RWPE1 (cell line): ENCODE measurements around the gene ITGAX.

Source experiments
- CTCF ChIA-PET: fragments of 350-600 bp; sonication (Branson Sonifier 250); formaldehyde crosslinking; extraction: SDS; loops from one replicate; lab custom pipeline; 2021; lab: Yijun Ruan, JAX
- POLR2A ChIA-PET: fragments of 400-600 bp; formaldehyde crosslinking; extraction: SDS; loops from one replicate; lab custom pipeline; 2020; ENCODE audit warnings: antibody characterized with exemption; ENCODE audit not compliant: low non-redundant PET; lab: Yijun Ruan, JAX
- DNase-seq: peaks from one replicate; pipeline ENCODE4 v3.0.0; 2012; ENCODE audit warnings: low spot score
- H3K27ac ChIP-seq: fragments of 450-650 bp; 2 replicates; pipeline ENCODE4 v1.5.1; 2017
- TF ChIP-seq, protein P1 (sequence below): fragments of 450-650 bp; conservative IDR thresholded peaks from 2 replicates; pipeline ENCODE4 v1.5.1; 2017; ENCODE audit warnings: low read depth, mild to moderate bottlenecking

The ITGAX gene

DNA sequence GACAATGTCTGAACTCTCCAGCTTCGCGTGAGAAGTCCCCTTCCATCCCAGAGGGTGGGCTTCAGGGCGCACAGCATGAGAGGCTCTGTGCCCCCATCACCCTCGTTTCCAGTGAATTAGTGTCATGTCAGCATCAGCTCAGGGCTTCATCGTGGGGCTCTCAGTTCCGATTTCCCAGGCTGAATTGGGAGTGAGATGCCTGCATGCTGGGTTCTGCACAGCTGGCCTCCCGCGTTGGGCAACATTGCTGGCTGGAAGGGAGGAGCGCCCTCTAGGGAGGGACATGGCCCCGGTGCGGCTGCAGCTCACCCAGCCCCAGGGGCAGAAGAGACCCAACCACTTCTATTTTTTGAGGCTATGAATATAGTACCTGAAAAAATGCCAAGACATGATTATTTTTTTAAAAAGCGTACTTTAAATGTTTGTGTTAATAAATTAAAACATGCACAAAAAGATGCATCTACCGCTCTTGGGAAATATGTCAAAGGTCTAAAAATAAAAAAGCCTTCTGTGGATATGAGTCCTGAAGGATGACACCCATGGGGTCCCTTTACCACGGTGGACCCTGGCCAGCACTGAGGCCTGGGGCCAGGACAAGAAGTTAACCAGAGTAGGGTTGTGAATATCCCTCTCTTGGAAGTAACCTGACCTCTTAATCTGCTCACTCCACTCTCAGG lies 27.6 kb downstream of the ITGAX start:
- DNase-seq, result peak; percentile 67
- CTCF ChIA-PET, result interaction anchor here (0.6 to 1.7 kb wide), 7 partner anchors 30 to 185 kb away, joined by 3 to 7 read pairs (median 3); no protein-coding TSS in a partner anchor
- TF ChIP-seq, protein P1, sequence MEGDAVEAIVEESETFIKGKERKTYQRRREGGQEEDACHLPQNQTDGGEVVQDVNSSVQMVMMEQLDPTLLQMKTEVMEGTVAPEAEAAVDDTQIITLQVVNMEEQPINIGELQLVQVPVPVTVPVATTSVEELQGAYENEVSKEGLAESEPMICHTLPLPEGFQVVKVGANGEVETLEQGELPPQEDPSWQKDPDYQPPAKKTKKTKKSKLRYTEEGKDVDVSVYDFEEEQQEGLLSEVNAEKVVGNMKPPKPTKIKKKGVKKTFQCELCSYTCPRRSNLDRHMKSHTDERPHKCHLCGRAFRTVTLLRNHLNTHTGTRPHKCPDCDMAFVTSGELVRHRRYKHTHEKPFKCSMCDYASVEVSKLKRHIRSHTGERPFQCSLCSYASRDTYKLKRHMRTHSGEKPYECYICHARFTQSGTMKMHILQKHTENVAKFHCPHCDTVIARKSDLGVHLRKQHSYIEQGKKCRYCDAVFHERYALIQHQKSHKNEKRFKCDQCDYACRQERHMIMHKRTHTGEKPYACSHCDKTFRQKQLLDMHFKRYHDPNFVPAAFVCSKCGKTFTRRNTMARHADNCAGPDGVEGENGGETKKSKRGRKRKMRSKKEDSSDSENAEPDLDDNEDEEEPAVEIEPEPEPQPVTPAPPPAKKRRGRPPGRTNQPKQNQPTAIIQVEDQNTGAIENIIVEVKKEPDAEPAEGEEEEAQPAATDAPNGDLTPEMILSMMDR, result peak; percentile 49
- H3K27ac ChIP-seq, result no peak overlapping the region
- POLR2A ChIA-PET, result no interaction called here

DNA sequence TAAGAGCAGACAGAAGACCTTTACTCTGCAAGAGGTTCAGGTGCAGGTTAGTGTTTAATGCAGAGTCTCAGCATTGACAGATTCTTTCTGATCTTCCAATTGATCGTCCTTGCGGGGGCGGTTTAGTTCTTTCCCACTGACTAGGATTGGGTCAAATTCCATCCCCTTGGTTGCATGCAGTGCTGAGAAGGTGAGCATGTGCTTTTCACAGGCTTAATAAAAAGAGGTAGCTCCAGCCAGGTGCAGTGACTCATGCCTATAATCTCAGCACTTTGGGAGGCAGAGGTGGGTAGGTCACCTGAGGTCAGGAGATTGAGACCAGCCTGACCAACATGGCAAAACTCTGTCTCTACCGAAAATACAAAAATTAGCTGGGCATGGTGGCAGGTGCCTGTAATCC lies 30.7 kb downstream of the ITGAX start:
- TF ChIP-seq, protein P1, result no peak
- ChIA-PET POLR2A (no interaction called here), CTCF (interaction anchor here (0.8 to 1.0 kb wide), 2 partner anchors 57 to 243 kb away, joined by 5 to 7 read pairs; partner anchors contain the start of gene ZNF843)
- no peak overlapping the region for H3K27ac ChIP-seq
- DNase-seq, result peak; percentile 51

- peak; percentile 53 for DNase-seq
- no peak overlapping the region for H3K27ac ChIP-seq
- POLR2A ChIA-PET, result interaction anchor here (0.8 kb wide), 1 partner anchor 621 kb away, joined by 3 read pairs; no protein-coding TSS in a partner anchor
- TF ChIP-seq, protein P1, result no peak
- CTCF ChIA-PET, result interaction anchor here (0.7 to 1.0 kb wide), 3 partner anchors 56 to 402 kb away, joined by 4 to 7 read pairs (median 5); partner anchors contain the start of genes HSD3B7 and ZNF843
Observed at GRCh38 chr16:31386157-31386984, 31.4 kb downstream of the ITGAX start.

DNA sequence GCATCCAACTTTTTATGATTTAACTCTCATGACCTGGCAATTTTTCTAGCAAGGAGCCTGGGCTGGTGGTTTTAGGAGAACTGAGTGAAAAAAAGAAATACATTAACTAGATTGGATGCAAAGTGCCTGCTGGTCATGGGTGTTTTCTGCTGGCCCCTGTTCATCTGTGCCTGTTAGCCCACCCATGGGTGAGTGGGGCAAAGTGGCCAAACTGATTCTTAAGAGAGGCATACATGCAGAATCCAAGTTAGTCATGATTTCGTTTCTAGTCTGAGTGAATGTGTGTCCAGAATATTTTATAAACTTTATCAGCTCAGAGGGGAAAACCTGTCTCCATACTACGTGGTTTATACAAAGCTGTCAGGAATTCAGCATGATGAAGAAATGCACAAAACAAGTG lies 33.6 kb downstream of the ITGAX start:
- H3K27ac ChIP-seq, result no peak overlapping the region
- TF ChIP-seq, protein P1, result no peak
- CTCF ChIA-PET, result interaction anchor here (0.6 kb wide), 1 partner anchor 69 kb away, joined by 3 read pairs; no protein-coding TSS in a partner anchor
- DNase-seq, result no peak
- POLR2A ChIA-PET, result no interaction called here

GRCh38 chr16:31390504-31391041 lies 35.6 kb downstream of the ITGAX start:
- DNase-seq, result no peak
- ChIA-PET CTCF (interaction anchor here (0.6 kb wide), 1 partner anchor 57 kb away, joined by 4 read pairs; no protein-coding TSS in a partner anchor), POLR2A (no interaction called here)
- no peak overlapping the region for H3K27ac ChIP-seq
- TF ChIP-seq, protein P1, result no peak

- POLR2A ChIA-PET, result no interaction called here
- TF ChIP-seq, protein P1, result no peak
- no peak within 1 kb of the TSS for H3K27ac ChIP-seq
- CTCF ChIA-PET, result no interaction called here
- no peak for DNase-seq
Observed at GRCh38 chr16:31393056-31393455, 38.1 kb downstream of the ITGAX start, which contains the start of gene ITGAD. TSS of gene ITGAD (plus strand) at chr16:31393335. CDS start at chr16:31393361, 26 bp downstream.
